ENCODE measurements around the gene DPYSL4. TPM values are rescaled to one million over a fixed set of nuclear protein-coding genes. Genes with fewer than 3 reads are reported as not detected.

Gene DPYSL4
- total RNA-seq, 2 donors from 2014 or later, result 0.27 to 0.44 TPM

DNA sequence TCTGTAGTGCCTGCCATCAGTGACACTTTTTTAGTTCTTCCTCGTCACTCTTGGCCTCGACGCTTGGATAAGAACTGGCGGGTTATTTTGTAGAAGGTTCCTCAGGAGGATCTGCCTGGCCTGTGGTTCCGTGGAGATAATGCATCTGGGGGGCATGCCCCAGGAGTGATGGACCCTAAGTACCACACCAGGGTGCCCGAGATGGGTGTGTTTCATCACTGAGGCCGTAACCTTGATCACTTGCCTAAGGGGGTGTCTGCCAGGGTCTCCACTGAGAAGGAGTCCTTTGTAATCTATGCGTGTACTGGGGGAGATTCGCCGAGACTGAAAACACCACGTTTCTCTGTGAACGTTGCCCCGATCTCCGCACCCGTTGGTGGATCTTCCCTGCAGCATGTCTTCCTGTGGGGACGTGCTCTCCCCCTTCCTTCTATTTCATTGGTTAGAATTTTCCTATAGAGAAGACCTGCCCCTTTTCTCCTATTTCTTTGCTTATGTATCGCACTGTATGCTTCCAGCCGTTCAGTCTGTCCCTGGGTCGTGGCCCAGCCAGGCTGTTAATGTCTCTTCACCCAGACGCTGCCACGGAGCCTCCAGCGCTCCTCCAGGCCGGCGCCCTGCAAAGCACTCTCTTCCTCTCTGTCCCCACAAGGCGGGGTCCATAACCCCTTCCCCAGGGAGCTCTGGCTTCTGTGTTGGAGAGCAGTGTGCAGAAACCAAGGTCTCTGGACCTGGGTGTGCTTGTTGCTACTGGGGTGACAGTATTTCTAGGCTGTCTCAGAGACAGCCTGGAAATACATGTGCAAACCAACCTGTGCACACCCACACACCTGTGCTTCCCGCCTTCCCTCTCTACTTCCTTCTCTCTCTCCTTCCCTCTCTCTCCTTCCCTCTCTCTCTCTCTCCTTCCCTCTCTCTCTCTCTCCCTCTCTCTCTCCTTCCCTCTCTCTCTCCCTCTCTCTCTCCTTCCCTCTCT lies 14.4 kb upstream of the DPYSL4 start:
- Histone ChIP-seq H3K4me1 (no peaks in the 10 kb centered on the region), H3K36me3 (no peaks in the 10 kb centered on the region), H3K27ac (no peak overlapping the region), H3K9ac (ENCODE audit: low read depth in 2 of 2, low read length in 2 of 2) (no peak overlapping the region), H3K27me3 (no peaks in the 10 kb centered on the region), H3K4me3 (no peak overlapping the region), H3K9me3 (no peaks in the 10 kb centered on the region)
- intact Hi-C loops (cut with DNase I), result no loop called here
- DNase-seq, result no peak
- TF ChIP-seq, protein P1, sequence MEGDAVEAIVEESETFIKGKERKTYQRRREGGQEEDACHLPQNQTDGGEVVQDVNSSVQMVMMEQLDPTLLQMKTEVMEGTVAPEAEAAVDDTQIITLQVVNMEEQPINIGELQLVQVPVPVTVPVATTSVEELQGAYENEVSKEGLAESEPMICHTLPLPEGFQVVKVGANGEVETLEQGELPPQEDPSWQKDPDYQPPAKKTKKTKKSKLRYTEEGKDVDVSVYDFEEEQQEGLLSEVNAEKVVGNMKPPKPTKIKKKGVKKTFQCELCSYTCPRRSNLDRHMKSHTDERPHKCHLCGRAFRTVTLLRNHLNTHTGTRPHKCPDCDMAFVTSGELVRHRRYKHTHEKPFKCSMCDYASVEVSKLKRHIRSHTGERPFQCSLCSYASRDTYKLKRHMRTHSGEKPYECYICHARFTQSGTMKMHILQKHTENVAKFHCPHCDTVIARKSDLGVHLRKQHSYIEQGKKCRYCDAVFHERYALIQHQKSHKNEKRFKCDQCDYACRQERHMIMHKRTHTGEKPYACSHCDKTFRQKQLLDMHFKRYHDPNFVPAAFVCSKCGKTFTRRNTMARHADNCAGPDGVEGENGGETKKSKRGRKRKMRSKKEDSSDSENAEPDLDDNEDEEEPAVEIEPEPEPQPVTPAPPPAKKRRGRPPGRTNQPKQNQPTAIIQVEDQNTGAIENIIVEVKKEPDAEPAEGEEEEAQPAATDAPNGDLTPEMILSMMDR (IDR thresholded peaks at IDR 0.05), result no peak

DNA sequence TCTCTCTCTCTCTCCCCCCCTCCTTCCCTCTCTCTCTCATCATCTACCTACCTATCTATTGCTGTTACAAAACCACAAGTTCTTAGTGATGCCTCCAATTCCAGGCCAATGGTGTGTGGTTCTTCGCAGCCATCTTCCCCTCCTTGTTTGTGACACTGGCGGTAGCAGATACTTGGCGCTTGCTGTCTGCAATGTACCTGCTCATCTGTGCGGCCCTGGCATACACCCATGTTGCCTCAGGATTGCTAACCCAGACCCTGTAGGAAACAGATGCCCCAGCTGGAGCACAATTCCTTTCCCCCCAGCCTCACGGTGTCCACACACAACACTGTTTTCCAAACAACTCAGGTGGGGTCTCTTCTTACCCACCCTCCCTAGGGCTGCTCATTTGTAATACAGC lies 13.6 kb upstream of the DPYSL4 start:
- H3K4me1 ChIP-seq, result no peaks in the 10 kb centered on the region
- no peaks in the 10 kb centered on the region for H3K27me3 ChIP-seq
- no peaks in the 10 kb centered on the region for H3K36me3 ChIP-seq
- H3K4me3 ChIP-seq, result no peak overlapping the region
- intact Hi-C loops (cut with DNase I), result no loop called here
- TF ChIP-seq, protein P1 (IDR thresholded peaks at IDR 0.05), result no peak
- no peak overlapping the region for H3K9ac ChIP-seq (ENCODE audit: low read depth in 2 of 2, low read length in 2 of 2)
- DNase-seq, result no peak
- no peak overlapping the region for H3K27ac ChIP-seq
- H3K9me3 ChIP-seq, result no peaks in the 10 kb centered on the region

DNA sequence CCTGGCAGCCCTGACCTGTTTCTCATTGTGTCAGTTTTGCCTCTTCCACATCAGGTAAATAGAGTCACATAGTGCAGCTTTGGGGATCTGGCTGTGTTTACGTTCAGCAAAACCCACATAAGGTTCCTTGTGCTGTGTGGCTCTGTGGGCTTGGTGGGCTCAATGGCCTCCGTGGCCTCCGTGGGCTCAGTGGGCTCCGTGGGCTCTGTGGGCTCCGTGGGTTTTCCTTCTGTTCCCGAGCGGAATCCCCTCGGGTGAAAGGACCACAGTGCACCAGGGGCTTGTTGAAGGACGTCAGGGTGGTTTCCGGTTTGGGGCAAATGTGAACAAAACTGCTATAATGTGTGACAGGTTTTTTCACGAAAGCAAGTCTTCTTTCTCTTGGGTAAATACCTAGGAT lies 12.5 kb upstream of the DPYSL4 start:
- H3K27me3 ChIP-seq, result no peaks in the 10 kb centered on the region
- TF ChIP-seq, protein P1 (IDR thresholded peaks at IDR 0.05), result no peak
- no peaks in the 10 kb centered on the region for H3K4me1 ChIP-seq
- intact Hi-C loops (cut with DNase I), result no loop called here
- no peak overlapping the region for H3K27ac ChIP-seq
- H3K9me3 ChIP-seq, result no peaks in the 10 kb centered on the region
- no peaks in the 10 kb centered on the region for H3K36me3 ChIP-seq
- no peak for DNase-seq
- no peak overlapping the region for H3K4me3 ChIP-seq
- H3K9ac ChIP-seq (ENCODE audit: low read depth in 2 of 2, low read length in 2 of 2), result no peak overlapping the region

- no peak overlapping the region for H3K4me3 ChIP-seq
- TF ChIP-seq, protein P1 (IDR thresholded peaks at IDR 0.05), result no peak
- intact Hi-C loops (cut with DNase I), result no loop called here
- no peaks in the 10 kb centered on the region for H3K36me3 ChIP-seq
- no peaks in the 10 kb centered on the region for H3K27me3 ChIP-seq
- no peaks in the 10 kb centered on the region for H3K9me3 ChIP-seq
- no peak overlapping the region for H3K9ac ChIP-seq (ENCODE audit: low read depth in 2 of 2, low read length in 2 of 2)
- no peaks in the 10 kb centered on the region for H3K4me1 ChIP-seq
- H3K27ac ChIP-seq, result no peak overlapping the region
- DNase-seq, result no peak
Observed at GRCh38 chr10:132175408-132175807, 11.3 kb upstream of the DPYSL4 start.

DNA sequence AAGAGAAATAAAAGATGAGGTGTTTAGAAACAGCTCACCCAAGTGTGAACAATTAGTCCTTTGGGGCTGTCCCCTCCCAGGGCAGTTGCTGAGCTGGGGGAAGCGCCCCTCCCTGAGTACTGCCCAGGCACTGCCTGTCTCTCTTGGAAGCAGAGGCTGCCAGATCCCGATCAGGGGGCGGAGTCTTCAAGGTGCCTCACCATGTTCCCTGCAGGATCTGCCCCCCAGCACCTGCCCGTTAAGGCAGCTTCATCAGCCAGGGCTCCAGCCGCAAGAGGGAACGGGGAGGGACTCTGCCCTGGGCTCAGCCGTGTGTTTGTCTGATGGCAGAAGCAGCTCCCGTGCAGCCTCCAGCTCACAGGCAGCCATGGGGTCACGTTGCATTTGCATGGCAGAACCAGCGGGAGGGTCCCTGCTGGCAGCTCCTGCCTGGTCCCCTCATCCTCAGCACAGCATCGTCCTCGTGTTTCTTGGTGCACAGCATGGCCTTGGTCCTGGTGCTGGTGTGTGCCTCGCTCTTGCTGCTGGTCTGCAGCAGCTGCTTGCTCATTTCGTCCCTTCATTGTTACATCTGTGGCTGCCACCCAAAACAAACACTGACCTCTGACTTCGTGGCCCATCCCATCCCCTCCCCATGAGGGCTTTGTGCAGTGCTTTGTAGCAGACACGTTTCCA lies 10.7 kb upstream of the DPYSL4 start:
- H3K4me1 ChIP-seq, result no peaks in the 10 kb centered on the region
- intact Hi-C loops (cut with DNase I), result no loop called here
- H3K4me3 ChIP-seq, result no peak overlapping the region
- no peak overlapping the region for H3K9ac ChIP-seq (ENCODE audit: low read depth in 2 of 2, low read length in 2 of 2)
- H3K27ac ChIP-seq, result no peak overlapping the region
- TF ChIP-seq, protein P1 (IDR thresholded peaks at IDR 0.05), result no peak
- no peaks in the 10 kb centered on the region for H3K9me3 ChIP-seq
- H3K36me3 ChIP-seq, result no peaks in the 10 kb centered on the region
- H3K27me3 ChIP-seq, result no peaks in the 10 kb centered on the region
- DNase-seq, result no peak

Data from colonic mucosa (tissue), 4 donors.